ENCODE measurements around the gene SLC16A10. TPM values are rescaled to one million over a fixed set of nuclear protein-coding genes. Genes with fewer than 3 reads are reported as not detected.

The SLC16A10 gene
- total RNA-seq, 1 experiment from 2014 or later, result 2.9 TPM

DNA sequence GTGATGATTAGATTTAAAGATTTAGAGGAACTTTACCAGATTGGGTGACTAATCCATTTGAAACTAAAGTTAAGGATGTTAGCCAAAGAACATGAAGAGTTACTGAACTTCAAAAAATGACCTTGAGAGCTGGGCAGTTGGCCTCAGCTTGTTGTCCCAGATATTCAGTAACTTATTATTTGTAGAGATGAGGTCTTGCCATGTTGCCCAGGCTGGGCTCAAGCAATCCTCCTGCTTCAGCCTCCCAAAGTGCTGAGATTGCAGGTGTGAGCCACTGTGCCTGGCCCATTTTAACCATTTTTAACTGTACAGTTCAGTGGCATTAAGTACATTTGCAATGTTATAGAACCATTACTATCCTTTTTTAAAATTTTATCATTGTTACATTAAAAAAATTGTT lies 161.5 kb downstream of the SLC16A10 start:
- ChIA-PET CTCF (no interaction called here), POLR2A (ENCODE audit: unreplicated experiment) (no interaction called here)
- ATAC-seq (no peak), DNase-seq (no peak)
- intact Hi-C loops (cut with micrococcal nuclease), result no loop called here
- no peak overlapping the region for H3K27ac ChIP-seq (ENCODE audit: low read length)
- no peaks in the 10 kb centered on the region for H3K9me3 ChIP-seq (ENCODE audit: low read length)
- no peaks in the 10 kb centered on the region for H3F3A ChIP-seq (ENCODE audit: low read length, unreplicated experiment)
- H3K79me2 ChIP-seq (ENCODE audit: low read length), result no peaks in the 10 kb centered on the region
- H3K9me2 ChIP-seq (replicated peaks; ENCODE audit: low read length), result no peaks in the 10 kb centered on the region
- H3K4me3 ChIP-seq (ENCODE audit: low read length), result no peak overlapping the region
- no peaks in the 10 kb centered on the region for H4K20me1 ChIP-seq (ENCODE audit: low read length)
- TF ChIP-seq EZH2 (IDR thresholded peaks at IDR 0.05; ENCODE audit: low read length, unreplicated experiment) (no peak), EZH2phosphoT487 (IDR thresholded peaks at IDR 0.05; ENCODE audit: borderline replicate concordance, low read length) (no peak)
- TF ChIP-seq, protein P1, sequence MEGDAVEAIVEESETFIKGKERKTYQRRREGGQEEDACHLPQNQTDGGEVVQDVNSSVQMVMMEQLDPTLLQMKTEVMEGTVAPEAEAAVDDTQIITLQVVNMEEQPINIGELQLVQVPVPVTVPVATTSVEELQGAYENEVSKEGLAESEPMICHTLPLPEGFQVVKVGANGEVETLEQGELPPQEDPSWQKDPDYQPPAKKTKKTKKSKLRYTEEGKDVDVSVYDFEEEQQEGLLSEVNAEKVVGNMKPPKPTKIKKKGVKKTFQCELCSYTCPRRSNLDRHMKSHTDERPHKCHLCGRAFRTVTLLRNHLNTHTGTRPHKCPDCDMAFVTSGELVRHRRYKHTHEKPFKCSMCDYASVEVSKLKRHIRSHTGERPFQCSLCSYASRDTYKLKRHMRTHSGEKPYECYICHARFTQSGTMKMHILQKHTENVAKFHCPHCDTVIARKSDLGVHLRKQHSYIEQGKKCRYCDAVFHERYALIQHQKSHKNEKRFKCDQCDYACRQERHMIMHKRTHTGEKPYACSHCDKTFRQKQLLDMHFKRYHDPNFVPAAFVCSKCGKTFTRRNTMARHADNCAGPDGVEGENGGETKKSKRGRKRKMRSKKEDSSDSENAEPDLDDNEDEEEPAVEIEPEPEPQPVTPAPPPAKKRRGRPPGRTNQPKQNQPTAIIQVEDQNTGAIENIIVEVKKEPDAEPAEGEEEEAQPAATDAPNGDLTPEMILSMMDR (conservative IDR thresholded peaks at IDR 0.05; ENCODE audit: low read depth, low read length), result no peak
- no peak overlapping the region for H3K4me2 ChIP-seq (ENCODE audit: low read length)
- H3K27me3 ChIP-seq (ENCODE audit: low read length), result no peaks in the 10 kb centered on the region
- H3K36me3 ChIP-seq (ENCODE audit: low read depth, low read length), result no peaks in the 10 kb centered on the region
- H3K4me1 ChIP-seq (ENCODE audit: insufficient read depth, low read length), result peaks cover 9% of the 10 kb centered on the region
- no TSS peak for BruUV-seq (replicated peaks)
- H3K9ac ChIP-seq (ENCODE audit: low read length), result no peak overlapping the region
- no peak overlapping the region for H2AFZ ChIP-seq (ENCODE audit: low read length)

DNA sequence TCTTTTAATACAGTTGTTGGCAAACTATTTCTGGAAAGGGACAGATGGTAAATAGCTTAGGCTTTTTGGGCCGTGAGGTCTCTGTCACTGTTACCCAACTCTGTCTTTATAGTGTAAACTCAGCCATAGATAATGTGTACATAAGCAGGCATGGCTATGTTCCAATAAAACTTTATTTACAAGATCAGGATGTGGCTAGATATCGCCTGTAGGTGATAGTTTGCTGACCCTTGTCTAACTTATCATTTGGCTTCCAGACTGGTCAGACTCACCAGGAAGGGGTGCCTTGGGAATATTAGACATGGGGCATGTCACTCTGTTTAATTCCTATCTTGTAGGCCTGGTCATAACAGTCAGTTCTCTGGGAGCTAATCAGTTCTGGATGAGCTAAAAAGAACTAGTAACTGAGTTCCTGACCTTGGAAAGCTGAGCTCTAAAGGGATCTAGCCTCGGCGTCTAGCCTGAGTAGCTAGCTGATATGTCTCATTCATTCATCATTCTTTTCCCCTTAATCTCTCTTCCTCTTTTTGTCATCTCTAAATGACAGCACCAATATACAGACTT lies 163.6 kb downstream of the SLC16A10 start:
- Histone ChIP-seq H3F3A (ENCODE audit: low read length, unreplicated experiment) (no peaks in the 10 kb centered on the region), H3K4me1 (ENCODE audit: insufficient read depth, low read length) (peaks cover 9% of the 10 kb centered on the region), H3K79me2 (ENCODE audit: low read length) (no peaks in the 10 kb centered on the region), H3K27me3 (ENCODE audit: low read length) (no peaks in the 10 kb centered on the region), H3K27ac (ENCODE audit: low read length) (no peak overlapping the region), H3K36me3 (ENCODE audit: low read depth, low read length) (no peaks in the 10 kb centered on the region), H3K4me2 (ENCODE audit: low read length) (no peak overlapping the region), H3K9me3 (ENCODE audit: low read length) (no peaks in the 10 kb centered on the region), H4K20me1 (ENCODE audit: low read length) (no peaks in the 10 kb centered on the region), H3K9me2 (replicated peaks; ENCODE audit: low read length) (no peaks in the 10 kb centered on the region), H2AFZ (ENCODE audit: low read length) (peak overlapping the region; percentile 59; the same call in 1 of the 2 replicates), H3K9ac (ENCODE audit: low read length) (no peak overlapping the region), H3K4me3 (ENCODE audit: low read length) (no peak overlapping the region)
- ATAC-seq (no peak), DNase-seq (peak; percentile 31)
- no TSS peak for BruUV-seq (replicated peaks)
- ChIA-PET CTCF (interaction anchor here (0.6 kb wide), 1 partner anchor 1831 kb away, joined by 3 read pairs; no protein-coding TSS in a partner anchor), POLR2A (ENCODE audit: unreplicated experiment) (interaction anchor here (0.5 kb wide), 1 partner anchor 20 kb away, joined by 4 read pairs; no protein-coding TSS in a partner anchor)
- TF ChIP-seq EZH2 (IDR thresholded peaks at IDR 0.05; ENCODE audit: low read length, unreplicated experiment), result no peak
- no peak for TF ChIP-seq EZH2phosphoT487 (IDR thresholded peaks at IDR 0.05; ENCODE audit: borderline replicate concordance, low read length)
- TF ChIP-seq, protein P1 (conservative IDR thresholded peaks at IDR 0.05; ENCODE audit: low read depth, low read length), result no peak
- intact Hi-C loops (cut with micrococcal nuclease), result no loop called here

DNA sequence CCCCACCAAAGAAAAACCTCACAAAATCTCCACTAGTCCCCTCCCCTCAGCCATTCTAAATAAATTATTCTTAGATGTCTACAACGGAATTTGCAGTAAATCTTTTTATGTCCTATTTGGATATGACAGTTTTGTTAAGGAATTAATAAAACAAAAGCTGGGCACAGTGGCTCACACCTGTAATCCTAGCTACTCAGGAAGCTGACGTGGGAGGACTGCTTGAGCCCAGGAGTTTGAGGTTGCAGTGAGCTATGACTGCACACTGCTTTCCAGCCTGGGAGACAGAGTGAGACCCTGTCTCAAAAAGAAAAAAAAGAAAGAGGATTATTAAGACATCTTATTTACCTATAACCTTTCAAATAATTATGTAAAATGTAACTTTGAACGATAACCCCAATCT lies 165.4 kb downstream of the SLC16A10 start:
- TF ChIP-seq EZH2 (IDR thresholded peaks at IDR 0.05; ENCODE audit: low read length, unreplicated experiment) (no peak), EZH2phosphoT487 (IDR thresholded peaks at IDR 0.05; ENCODE audit: borderline replicate concordance, low read length) (no peak)
- TF ChIP-seq, protein P1 (conservative IDR thresholded peaks at IDR 0.05; ENCODE audit: low read depth, low read length), result no peak
- Histone ChIP-seq H3K4me2 (ENCODE audit: low read length) (no peak overlapping the region), H3K9ac (ENCODE audit: low read length) (no peak overlapping the region), H3K4me1 (ENCODE audit: insufficient read depth, low read length) (peaks cover 9% of the 10 kb centered on the region), H3K27ac (ENCODE audit: low read length) (no peak overlapping the region), H3K27me3 (ENCODE audit: low read length) (no peaks in the 10 kb centered on the region), H3K9me3 (ENCODE audit: low read length) (no peaks in the 10 kb centered on the region), H3K36me3 (ENCODE audit: low read depth, low read length) (no peaks in the 10 kb centered on the region), H2AFZ (ENCODE audit: low read length) (no peak overlapping the region), H4K20me1 (ENCODE audit: low read length) (no peaks in the 10 kb centered on the region), H3K79me2 (ENCODE audit: low read length) (no peaks in the 10 kb centered on the region), H3F3A (ENCODE audit: low read length, unreplicated experiment) (no peaks in the 10 kb centered on the region), H3K4me3 (ENCODE audit: low read length) (no peak overlapping the region), H3K9me2 (replicated peaks; ENCODE audit: low read length) (no peaks in the 10 kb centered on the region)
- ChIA-PET CTCF (no interaction called here), POLR2A (ENCODE audit: unreplicated experiment) (no interaction called here)
- no TSS peak for BruUV-seq (replicated peaks)
- DNase-seq, result no peak
- intact Hi-C loops (cut with micrococcal nuclease), result no loop called here
- ATAC-seq, result no peak

Measured in PC-3 (cell line).